Measurements from ENCODE around the gene BAD. TPM values are rescaled to one million over a fixed set of nuclear protein-coding genes. Genes with fewer than 3 reads are reported as not detected.

BAD gene
- total RNA-seq, 6 experiments from 2014 or later = 22.0 to 53.8 (median 26.0) TPM

DNA sequence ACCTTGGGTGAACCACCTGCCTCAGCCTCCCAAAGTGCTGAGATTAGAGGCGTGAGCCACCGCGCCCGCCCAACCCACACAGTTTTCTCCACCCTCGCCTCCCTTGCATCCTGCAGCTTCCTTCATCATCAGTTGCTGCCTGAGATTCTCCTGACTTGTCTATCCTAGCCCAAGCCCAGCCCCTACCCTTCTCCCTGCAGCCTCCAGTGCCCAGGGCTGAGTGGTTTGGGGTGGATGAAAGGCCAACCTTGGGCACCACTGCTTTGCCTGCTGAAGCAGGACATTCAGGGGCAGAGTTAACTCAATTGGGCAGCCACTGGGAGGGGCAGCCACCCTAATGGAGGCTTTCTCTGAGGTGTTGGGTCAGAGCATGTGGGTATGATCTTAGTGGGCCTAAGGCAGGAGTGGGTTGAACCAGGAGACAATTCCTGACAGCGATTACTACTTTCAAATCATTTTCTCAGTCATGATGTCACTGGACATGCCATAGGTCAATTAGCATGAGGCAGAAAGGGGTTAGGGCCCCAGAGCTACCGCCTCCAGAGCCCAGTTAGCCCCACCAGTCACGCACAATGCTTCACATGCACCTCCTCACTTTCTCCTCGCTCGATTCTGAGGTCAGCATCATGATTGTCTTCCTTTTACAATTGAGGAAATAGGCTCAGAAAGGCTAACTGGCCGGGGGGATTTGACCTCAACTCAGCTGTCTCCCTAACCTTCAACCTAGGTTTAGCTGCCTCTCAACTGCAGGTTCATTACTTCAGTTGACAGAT lies 44.6 kb downstream of the BAD start:
- Histone ChIP-seq H3K9me3 (no peaks in the 10 kb centered on the region), H3K36me3 (peaks cover 0 to 5% (median 2%) of the 10 kb centered on the region in 4 donors), H3K27ac (peak overlapping the region; percentile 96 to 98 (median 97)), H3K27me3 (no peaks in the 10 kb centered on the region), H3K4me3 (peak overlapping the region; percentile 93 to 98 (median 98)), H3K4me1 (peaks cover 0 to 38% (median 14%) of the 10 kb centered on the region in 4 donors)
- DNase-seq (peak in 1 of 3 donors; percentile 43), ATAC-seq (no peak)
- WGBS (ENCODE audit: insufficient coverage, low coverage, low lambda C conversion rate, missing lambda C conversion rate) = 57% methylated on average over 4 of the region's 11 CpGs
- intact Hi-C loops (cut with DNase I) = no loop called here
- TF ChIP-seq, protein P1, sequence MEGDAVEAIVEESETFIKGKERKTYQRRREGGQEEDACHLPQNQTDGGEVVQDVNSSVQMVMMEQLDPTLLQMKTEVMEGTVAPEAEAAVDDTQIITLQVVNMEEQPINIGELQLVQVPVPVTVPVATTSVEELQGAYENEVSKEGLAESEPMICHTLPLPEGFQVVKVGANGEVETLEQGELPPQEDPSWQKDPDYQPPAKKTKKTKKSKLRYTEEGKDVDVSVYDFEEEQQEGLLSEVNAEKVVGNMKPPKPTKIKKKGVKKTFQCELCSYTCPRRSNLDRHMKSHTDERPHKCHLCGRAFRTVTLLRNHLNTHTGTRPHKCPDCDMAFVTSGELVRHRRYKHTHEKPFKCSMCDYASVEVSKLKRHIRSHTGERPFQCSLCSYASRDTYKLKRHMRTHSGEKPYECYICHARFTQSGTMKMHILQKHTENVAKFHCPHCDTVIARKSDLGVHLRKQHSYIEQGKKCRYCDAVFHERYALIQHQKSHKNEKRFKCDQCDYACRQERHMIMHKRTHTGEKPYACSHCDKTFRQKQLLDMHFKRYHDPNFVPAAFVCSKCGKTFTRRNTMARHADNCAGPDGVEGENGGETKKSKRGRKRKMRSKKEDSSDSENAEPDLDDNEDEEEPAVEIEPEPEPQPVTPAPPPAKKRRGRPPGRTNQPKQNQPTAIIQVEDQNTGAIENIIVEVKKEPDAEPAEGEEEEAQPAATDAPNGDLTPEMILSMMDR (IDR thresholded peaks at IDR 0.05) = no peak
- TF ChIP-seq POLR2A (IDR thresholded peaks at IDR 0.05) = no peak

DNA sequence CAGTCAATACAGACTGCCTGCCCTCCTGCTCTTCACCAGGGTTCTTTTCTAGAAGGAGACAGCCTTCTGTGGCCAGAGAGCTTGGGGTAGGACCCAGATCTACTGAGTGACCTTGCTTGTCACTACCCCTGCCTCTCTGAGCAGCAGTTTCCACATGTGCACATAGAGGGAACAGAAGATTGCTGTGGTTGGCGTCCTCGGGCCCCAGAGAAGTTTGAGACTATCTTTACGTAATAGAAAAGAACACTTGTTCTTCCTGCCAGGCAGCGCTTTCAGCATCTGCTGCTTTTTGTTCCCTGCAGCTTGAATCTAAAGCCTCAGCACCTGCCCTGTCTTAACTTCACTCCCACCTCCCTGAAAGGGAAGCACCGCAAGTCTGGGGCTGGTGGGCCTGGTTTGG lies 45.5 kb downstream of the BAD start:
- no peak for TF ChIP-seq POLR2A (IDR thresholded peaks at IDR 0.05)
- TF ChIP-seq, protein P1 (IDR thresholded peaks at IDR 0.05) = no peak
- peak overlapping the region in 2 of 3 donors; percentile 97 to 98 for H3K27ac ChIP-seq
- ATAC-seq = no peak
- WGBS (ENCODE audit: insufficient coverage, low coverage, low lambda C conversion rate, missing lambda C conversion rate) = no CpG with 5 or more reads among the region's 5 CpGs
- peaks cover 0 to 40% (median 14%) of the 10 kb centered on the region in 4 donors for H3K4me1 ChIP-seq
- peaks cover 0 to 5% (median 2%) of the 10 kb centered on the region in 4 donors for H3K36me3 ChIP-seq
- no peaks in the 10 kb centered on the region for H3K9me3 ChIP-seq
- H3K4me3 ChIP-seq = no peak overlapping the region
- H3K27me3 ChIP-seq = no peaks in the 10 kb centered on the region
- intact Hi-C loops (cut with DNase I) = no loop called here
- DNase-seq = no peak

DNA sequence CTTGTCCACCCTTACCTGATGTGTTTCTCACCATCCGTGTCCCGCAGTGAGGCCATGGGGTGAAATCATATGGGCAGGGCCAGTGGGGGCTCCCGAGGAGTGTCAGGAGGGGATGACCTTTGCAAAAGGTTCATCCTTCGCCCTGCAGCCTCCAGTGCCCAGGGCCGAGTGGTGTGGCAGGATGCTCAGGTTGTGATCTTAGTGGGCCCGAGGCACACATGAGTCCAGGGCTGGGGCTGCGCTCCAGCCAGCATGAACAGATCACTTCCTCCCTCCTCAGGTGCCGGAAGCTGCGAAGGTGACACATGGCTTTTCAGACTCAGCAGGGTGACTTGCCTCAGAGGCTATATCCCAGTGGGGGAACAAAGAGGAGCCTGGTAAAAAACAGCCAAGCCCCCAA lies 46.4 kb downstream of the BAD start:
- intact Hi-C loops (cut with DNase I) = no loop called here
- TF ChIP-seq, protein P1 (IDR thresholded peaks at IDR 0.05) = no peak
- no peak for TF ChIP-seq POLR2A (IDR thresholded peaks at IDR 0.05)
- H3K4me1 ChIP-seq = peaks cover 0 to 42% (median 14%) of the 10 kb centered on the region in 4 donors
- DNase-seq (peak in 2 of 3 donors; percentile 26 to 56), ATAC-seq (no peak)
- no peaks in the 10 kb centered on the region for H3K36me3 ChIP-seq
- H3K27me3 ChIP-seq = no peaks in the 10 kb centered on the region
- H3K9me3 ChIP-seq = no peaks in the 10 kb centered on the region
- H3K27ac ChIP-seq = peak overlapping the region in 2 of 3 donors; percentile 5 to 97
- no peak overlapping the region for H3K4me3 ChIP-seq
- WGBS (ENCODE audit: insufficient coverage, low coverage, low lambda C conversion rate, missing lambda C conversion rate) = 33% methylated on average over 3 of the region's 9 CpGs

DNA sequence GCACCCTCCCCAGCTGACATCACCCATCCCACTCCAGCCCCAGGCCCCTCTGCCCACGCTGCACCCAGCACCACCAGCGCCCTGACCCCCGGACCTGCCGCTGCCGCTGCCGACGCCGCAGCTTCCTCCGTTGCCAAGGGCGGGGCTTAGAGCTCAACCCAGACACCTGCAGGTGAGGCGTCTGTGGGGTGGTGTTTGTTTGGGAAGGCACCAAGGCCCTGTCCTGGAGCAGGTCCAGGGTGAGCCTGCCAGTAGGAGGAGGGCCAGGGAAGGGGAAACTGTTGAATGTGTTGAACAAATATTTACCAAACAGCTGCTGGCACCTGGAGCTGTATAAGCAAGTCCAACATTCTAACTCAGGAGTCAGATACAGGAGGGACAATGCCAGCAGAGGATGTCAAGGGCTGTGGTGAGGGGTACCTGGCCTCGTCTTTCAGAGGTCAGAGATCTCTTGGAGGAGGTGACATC lies 46.9 kb downstream of the BAD start:
- intact Hi-C loops (cut with DNase I) = no loop called here
- DNase-seq (peak; percentile 90 to 96 (median 95)), ATAC-seq (peak; percentile 29 to 48 (median 37))
- Histone ChIP-seq H3K9me3 (no peaks in the 10 kb centered on the region), H3K36me3 (no peaks in the 10 kb centered on the region), H3K27ac (peak overlapping the region in 2 of 3 donors; percentile 5 to 97), H3K27me3 (no peaks in the 10 kb centered on the region), H3K4me3 (no peak overlapping the region), H3K4me1 (peaks cover 0 to 40% (median 12%) of the 10 kb centered on the region in 4 donors)
- TF ChIP-seq, protein P1 (IDR thresholded peaks at IDR 0.05) = no peak
- peak; percentile 72 for TF ChIP-seq POLR2A (IDR thresholded peaks at IDR 0.05)
- WGBS (ENCODE audit: insufficient coverage, low coverage, low lambda C conversion rate, missing lambda C conversion rate) = 41% methylated on average over 11 of the region's 12 CpGs

Data from right lobe of liver (tissue), 6 donors.